ENCODE measurements around the gene ESR1.
"Not testable (repeated sequence)": the region's sequence is repeated elsewhere in the genome, so short reads cannot be mapped to it uniquely, and the experiment has no call there.

The ESR1 gene

DNA sequence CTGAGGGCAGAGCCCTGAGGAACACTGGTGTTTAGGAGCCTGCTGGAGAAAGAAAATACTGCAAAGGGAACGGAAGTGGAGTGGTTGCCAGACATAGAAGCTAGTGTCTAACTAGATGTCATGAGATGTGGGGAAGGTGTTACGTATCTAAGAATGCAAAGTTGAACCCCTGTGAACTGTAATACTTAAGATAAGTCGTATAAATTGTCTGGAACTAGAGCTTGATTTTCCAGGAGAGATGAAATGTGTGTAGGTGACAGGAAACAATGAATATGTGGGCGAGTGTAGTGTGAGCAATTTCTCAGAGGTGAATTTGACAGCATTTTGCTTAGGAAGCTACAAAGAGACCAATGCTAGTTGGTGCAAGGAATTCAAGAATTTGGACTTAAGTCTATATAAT, 27.9 kb downstream of the ESR1 start:
- no peaks in the 10 kb centered on the region for H3K4me1 ChIP-seq
- no peaks in the 10 kb centered on the region for H3K27me3 ChIP-seq (ENCODE audit: low read depth)
- no peaks in the 10 kb centered on the region for H3K36me3 ChIP-seq (replicated peaks)
- DNase-seq (ENCODE audit: low spot score in 2 of 2): no peak
- in situ Hi-C loops (cut with MboI; ENCODE audit: low sequenced_read_pairs): no loop called here
- H3K4me3 ChIP-seq: no peak overlapping the region
- H3K9me3 ChIP-seq: no peaks in the 10 kb centered on the region

DNA sequence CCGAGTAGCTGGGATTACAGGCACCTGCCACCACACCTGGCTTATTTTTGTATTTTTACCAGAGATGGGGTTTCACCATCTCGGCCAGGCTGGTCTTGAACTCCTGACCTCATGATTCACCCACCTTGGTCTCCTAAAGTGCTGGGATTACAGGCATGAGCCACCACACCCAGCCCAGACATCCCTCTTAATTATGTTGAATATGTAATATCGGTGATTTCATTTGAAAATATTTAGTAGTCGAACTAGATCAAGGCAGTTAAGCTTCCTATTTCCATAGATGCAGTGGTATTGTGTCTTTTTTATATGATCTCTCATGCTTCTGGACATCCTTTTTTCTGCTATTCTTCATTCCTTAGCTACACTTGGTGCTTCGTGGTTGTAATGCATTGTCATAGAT, 29.7 kb downstream of the ESR1 start:
- no peaks in the 10 kb centered on the region for H3K36me3 ChIP-seq (replicated peaks)
- no peaks in the 10 kb centered on the region for H3K9me3 ChIP-seq
- H3K4me3 ChIP-seq: no peak overlapping the region
- H3K27me3 ChIP-seq (ENCODE audit: low read depth): no peaks in the 10 kb centered on the region
- no peaks in the 10 kb centered on the region; the same call in 1 of the 2 replicates for H3K4me1 ChIP-seq
- in situ Hi-C loops (cut with MboI; ENCODE audit: low sequenced_read_pairs): no loop called here
- DNase-seq (ENCODE audit: low spot score in 2 of 2): no peak

DNA sequence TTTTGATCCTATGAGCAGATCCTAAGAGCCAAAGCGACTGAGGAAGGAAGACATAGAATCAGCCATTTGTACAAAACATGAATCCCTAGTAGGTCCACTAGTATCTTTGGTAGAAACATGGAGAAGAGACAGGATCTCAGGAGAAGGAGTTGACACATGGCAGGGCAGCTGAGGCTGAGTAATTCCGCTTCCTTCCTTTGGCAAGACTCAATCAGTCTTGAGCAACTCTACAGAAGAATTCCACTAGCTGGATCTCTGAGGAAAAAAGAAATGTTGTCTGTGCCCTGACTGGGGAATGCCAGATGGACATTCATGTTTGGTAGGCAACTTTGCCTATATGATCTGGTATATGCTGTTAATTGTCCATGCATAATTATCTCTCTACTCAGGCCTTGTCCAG, 35.3 kb downstream of the ESR1 start:
- H3K9me3 ChIP-seq: no peaks in the 10 kb centered on the region
- no peaks in the 10 kb centered on the region for H3K27me3 ChIP-seq (ENCODE audit: low read depth)
- H3K36me3 ChIP-seq (replicated peaks): no peaks in the 10 kb centered on the region
- DNase-seq (ENCODE audit: low spot score in 2 of 2): no peak
- in situ Hi-C loops (cut with MboI; ENCODE audit: low sequenced_read_pairs): no loop called here
- no peaks in the 10 kb centered on the region; the same call in 1 of the 2 replicates for H3K4me1 ChIP-seq
- no peak overlapping the region for H3K4me3 ChIP-seq

DNA sequence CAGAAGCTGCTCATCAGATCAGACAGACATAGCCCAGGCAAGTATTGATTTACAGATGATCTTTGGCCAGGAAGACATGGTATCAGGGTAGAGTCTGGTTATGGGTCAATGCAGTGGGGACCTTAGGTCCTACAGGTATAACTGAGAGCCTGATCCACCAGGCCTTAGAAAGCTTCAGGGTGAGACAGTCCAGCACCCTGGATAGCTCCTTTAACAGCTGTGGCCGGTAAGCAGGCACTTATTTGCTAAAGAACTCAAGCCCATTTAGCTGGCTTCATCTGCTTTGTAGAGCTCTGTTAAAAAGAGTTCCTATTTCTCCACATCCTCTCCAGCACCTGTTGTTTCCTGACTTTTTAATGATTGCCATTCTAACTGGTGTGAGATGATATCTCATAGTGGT, 39.6 kb downstream of the ESR1 start:
- Histone ChIP-seq H3K4me3 (no peak overlapping the region), H3K9me3 (no peaks in the 10 kb centered on the region), H3K36me3 (replicated peaks) (no peaks in the 10 kb centered on the region), H3K4me1 (no peaks in the 10 kb centered on the region; the same call in 1 of the 2 replicates), H3K27me3 (ENCODE audit: low read depth) (no peaks in the 10 kb centered on the region)
- in situ Hi-C loops (cut with MboI; ENCODE audit: low sequenced_read_pairs): no loop called here
- peak in 1 of 2 experiments; percentile 61 for DNase-seq (ENCODE audit: low spot score in 2 of 2)

DNA sequence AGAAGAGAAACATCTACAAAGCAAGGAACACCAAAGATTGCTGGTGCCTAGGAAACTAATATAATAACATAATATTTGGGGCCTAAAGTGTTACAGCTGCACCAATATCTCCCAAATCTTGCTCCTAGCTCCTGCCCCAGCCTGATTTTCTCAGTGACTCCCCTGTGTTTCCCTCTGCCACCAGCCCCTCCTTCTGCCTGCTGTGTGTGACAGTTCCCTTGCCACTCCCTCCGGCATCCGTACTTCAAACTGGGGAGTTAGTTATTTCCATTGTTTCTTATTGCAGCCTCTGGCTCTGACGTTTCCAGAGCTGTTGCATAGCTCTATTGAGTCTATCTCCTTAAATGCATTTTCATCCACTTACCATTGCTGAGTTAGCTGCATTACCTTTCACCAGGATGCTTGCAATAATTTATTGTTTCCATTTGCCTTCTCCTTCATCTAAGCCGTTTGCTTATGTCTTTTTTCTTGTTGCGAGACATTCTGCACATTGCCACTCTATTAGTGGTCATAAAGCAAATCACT, 43.1 kb downstream of the ESR1 start:
- H3K36me3 ChIP-seq (replicated peaks): no peaks in the 10 kb centered on the region
- no peaks in the 10 kb centered on the region; the same call in 1 of the 2 replicates for H3K27me3 ChIP-seq (ENCODE audit: low read depth)
- DNase-seq (ENCODE audit: low spot score in 2 of 2): no peak

DNA sequence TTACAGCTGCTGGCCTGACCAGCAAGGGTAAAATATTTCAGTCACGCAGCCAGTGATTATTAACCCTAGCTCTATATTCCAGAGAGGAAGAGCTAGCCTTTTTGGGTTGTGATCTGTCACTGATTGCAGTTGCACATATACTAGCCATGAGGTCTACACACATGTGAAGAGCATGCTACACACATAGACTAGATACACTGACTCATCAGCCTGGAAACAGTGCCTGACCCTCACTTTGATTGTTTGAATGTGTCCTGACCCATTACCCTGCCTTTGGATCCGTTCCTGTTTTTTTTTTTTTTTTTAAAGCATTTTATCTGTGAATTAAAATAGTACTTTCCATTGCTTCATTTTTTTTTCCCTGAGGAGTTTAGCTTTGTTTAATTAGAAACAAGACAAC, 50.8 kb downstream of the ESR1 start:
- no peaks in the 10 kb centered on the region for H3K4me1 ChIP-seq
- H3K4me3 ChIP-seq: no peak overlapping the region
- no peaks in the 10 kb centered on the region for H3K36me3 ChIP-seq (replicated peaks)
- DNase-seq (ENCODE audit: low spot score in 2 of 2): no peak
- H3K27me3 ChIP-seq (ENCODE audit: low read depth): no peaks in the 10 kb centered on the region; the same call in 1 of the 2 replicates
- in situ Hi-C loops (cut with MboI; ENCODE audit: low sequenced_read_pairs): no loop called here
- no peaks in the 10 kb centered on the region for H3K9me3 ChIP-seq

More for the DNA sequence above, 43.1 kb downstream of the ESR1 start:
- in situ Hi-C loops (cut with MboI; ENCODE audit: low sequenced_read_pairs): no loop called here
- Histone ChIP-seq H3K4me3 (no peak overlapping the region), H3K9me3 (no peaks in the 10 kb centered on the region), H3K4me1 (no peaks in the 10 kb centered on the region)

DNA sequence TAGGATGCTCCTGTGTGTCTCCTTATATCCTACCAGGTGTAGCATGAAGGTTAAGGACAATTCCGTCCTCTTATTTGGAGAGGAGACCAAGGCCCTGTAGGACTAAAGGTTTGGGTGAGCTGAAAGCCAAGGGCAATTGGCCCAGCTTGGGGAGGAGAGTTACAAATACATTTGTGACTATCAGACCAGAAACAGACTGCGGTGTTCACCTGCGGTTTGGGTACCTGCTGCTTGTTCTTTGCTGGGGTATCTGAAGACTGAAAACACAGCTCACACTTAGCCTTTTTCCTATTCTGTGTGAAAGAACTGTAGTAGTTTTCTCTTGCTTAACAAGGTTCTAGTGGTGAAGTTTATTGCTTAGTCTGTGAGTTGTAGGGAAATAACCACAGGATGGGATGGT, 55.0 kb downstream of the ESR1 start:
- DNase-seq (ENCODE audit: low spot score in 2 of 2): no peak

DNA sequence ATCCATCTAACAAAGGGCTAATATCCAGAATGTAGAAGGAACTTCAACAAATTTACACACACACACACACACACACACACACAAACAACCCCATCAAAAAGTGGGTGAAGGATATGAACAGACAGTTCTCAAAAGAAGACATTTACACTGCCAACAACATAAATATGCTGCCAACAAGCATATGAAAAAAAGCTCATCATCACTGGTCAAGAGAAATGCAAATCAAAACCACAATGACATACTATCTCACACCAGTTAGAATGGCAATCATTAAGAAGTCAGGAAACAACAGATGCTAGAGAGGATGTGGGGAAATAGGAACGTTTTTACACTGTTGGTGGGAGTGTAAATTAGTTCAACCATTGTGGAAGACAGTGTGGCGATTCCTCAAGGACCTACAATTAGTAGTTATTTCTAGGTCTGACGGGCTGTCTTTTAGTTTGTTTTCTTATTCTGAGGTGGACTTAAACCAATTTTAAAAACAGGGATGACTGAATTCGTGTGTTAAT, 59.9 kb downstream of the ESR1 start:
- H3K27me3 ChIP-seq (ENCODE audit: low read depth); DNase-seq (ENCODE audit: low spot score in 2 of 2); H3K4me1 ChIP-seq; in situ Hi-C loops (cut with MboI; ENCODE audit: low sequenced_read_pairs); H3K9me3 ChIP-seq; H3K36me3 ChIP-seq (replicated peaks); H3K4me3 ChIP-seq: not testable (repeated sequence)

More for the DNA sequence above, 55.0 kb downstream of the ESR1 start:
- Histone ChIP-seq H3K27me3 (ENCODE audit: low read depth) (no peaks in the 10 kb centered on the region), H3K9me3 (no peaks in the 10 kb centered on the region), H3K36me3 (replicated peaks) (no peaks in the 10 kb centered on the region), H3K4me1 (no peaks in the 10 kb centered on the region), H3K4me3 (no peak overlapping the region)
- in situ Hi-C loops (cut with MboI; ENCODE audit: low sequenced_read_pairs): no loop called here

DNA sequence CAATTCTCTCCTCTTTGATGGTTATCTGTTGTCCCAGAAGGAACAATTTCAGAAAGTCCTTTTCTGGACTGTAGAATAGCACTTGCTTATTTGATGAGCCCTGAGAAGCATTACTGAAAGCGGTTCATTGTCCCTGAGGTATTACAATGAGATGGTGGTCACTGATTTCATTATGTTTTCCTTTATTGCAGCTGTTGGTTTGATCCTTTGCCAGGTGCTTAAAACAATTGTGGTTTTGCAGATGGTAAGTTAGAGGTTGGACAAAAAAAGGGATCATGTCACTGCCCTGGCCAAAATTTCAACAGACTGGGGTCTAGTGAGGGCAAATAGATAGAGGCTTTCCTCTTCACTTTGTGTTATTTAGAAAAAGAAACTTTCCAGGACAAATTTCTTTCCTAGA, 61.9 kb downstream of the ESR1 start:
- Histone ChIP-seq H3K4me3 (no peak overlapping the region), H3K4me1 (no peaks in the 10 kb centered on the region), H3K27me3 (ENCODE audit: low read depth) (no peaks in the 10 kb centered on the region), H3K9me3 (no peaks in the 10 kb centered on the region), H3K36me3 (replicated peaks) (no peaks in the 10 kb centered on the region)
- no peak for DNase-seq (ENCODE audit: low spot score in 2 of 2)
- in situ Hi-C loops (cut with MboI; ENCODE audit: low sequenced_read_pairs): no loop called here

DNA sequence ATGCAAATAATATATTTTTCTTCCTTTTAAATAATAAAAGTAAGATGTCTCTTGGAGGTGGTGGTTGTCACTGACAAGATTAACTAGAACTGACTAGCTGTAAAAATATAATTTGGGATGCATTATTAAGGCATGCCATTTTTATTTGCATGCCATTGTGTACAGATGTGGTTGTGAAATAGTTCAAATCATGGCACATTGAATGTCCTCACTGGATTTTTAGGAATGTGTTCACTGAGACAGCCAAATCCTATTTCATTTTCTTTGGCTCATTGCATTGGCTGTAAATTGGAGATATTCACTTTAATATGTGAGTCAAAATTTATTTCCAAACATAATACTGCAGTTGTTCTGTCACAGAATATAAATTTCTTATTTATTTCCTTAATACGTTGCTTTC, 62.3 kb downstream of the ESR1 start:
- DNase-seq (ENCODE audit: low spot score in 2 of 2): no peak
- Histone ChIP-seq H3K9me3 (no peaks in the 10 kb centered on the region), H3K4me3 (no peak overlapping the region), H3K4me1 (no peaks in the 10 kb centered on the region), H3K36me3 (replicated peaks) (no peaks in the 10 kb centered on the region), H3K27me3 (ENCODE audit: low read depth) (no peaks in the 10 kb centered on the region)
- in situ Hi-C loops (cut with MboI; ENCODE audit: low sequenced_read_pairs): no loop called here

DNA sequence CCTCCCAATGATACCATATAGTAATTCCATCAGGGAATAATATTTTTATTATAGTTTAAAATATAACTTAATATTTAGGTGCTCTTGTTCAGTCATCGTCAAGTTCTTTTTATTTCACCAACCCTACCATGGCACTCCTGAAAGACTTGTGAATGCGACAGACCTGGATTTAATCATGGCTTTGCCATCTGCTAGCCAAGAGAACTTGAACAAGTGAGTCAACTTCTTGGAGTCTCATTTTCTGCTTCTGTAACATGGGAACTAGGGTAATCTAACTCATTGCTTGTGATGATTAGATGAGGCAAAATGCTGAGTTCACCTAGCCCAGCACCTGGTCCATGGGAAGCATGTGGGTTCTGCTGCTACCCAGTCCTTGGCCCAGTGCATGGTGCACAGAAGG, 62.9 kb downstream of the ESR1 start:
- no peak overlapping the region for H3K4me3 ChIP-seq
- no peaks in the 10 kb centered on the region for H3K36me3 ChIP-seq (replicated peaks)
- H3K4me1 ChIP-seq: no peaks in the 10 kb centered on the region
- no peak for DNase-seq (ENCODE audit: low spot score in 2 of 2)
- no peaks in the 10 kb centered on the region for H3K27me3 ChIP-seq (ENCODE audit: low read depth)
- in situ Hi-C loops (cut with MboI; ENCODE audit: low sequenced_read_pairs): no loop called here
- no peaks in the 10 kb centered on the region for H3K9me3 ChIP-seq

DNA sequence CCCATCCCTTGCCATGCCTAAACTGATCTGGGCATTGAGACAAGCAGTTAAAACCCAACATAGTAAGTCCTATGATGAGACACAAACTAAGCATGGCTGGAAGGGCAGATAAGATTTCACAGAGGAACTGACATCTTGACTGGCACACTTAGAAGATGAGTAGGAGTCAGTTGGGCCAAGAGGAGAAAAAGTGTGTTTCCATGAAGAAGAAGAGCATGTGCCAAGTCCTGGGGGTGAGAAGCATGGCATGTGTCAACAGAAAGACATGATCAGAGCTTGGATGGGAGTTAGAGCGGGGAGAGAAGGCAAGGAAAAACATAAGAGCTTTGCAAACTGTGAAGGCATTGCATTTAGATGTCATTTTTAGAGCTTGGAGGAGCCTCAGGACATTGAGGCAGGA, 68.0 kb downstream of the ESR1 start:
- no peaks in the 10 kb centered on the region for H3K9me3 ChIP-seq
- peaks cover 15% of the 10 kb centered on the region for H3K4me1 ChIP-seq
- H3K36me3 ChIP-seq (replicated peaks): no peaks in the 10 kb centered on the region
- no peaks in the 10 kb centered on the region for H3K27me3 ChIP-seq (ENCODE audit: low read depth)
- DNase-seq (ENCODE audit: low spot score in 2 of 2): no peak
- H3K4me3 ChIP-seq: no peak overlapping the region
- in situ Hi-C loops (cut with MboI; ENCODE audit: low sequenced_read_pairs): no loop called here

DNA sequence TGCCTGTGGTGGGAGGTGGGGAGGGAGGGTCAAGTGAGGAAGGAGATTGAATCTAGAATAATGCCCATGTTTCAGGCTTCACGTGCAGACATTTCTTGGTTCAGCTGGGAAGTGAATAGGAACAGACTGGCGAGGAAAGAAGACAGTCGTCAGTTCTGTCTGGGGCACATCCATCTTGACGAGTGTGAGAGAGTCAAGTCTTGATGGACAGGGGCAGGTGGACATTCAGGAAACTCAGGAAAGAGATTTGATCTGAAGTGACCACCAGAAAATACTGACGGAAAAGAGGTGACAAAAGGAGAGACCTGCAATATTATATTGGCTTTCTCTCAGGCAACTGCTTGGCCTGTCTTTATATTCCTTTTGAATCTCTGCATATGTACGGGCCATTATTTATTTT, 68.6 kb downstream of the ESR1 start:
- Histone ChIP-seq H3K27me3 (ENCODE audit: low read depth) (no peaks in the 10 kb centered on the region), H3K4me1 (peaks cover 19% of the 10 kb centered on the region), H3K36me3 (replicated peaks) (no peaks in the 10 kb centered on the region), H3K4me3 (no peak overlapping the region), H3K9me3 (no peaks in the 10 kb centered on the region)
- in situ Hi-C loops (cut with MboI; ENCODE audit: low sequenced_read_pairs): no loop called here
- no peak for DNase-seq (ENCODE audit: low spot score in 2 of 2)

DNA sequence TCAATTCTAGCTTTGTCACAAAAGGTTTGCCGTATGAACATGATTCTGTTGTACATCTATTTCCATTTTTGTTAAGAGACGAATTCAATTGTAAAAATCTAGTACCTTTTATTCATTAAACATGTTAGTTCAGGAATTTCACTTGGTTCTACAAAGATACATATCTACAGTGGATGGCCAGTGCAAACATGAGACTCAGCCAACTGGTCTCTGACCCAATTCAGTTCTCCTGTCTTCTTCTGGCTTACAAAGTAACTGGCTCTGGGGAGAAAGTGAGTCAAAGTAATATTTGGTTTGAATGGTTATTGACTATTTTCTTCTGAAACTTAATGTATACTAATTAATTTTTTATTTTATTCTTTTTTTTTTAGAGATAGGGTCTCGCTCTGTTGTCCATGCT, 70.0 kb downstream of the ESR1 start:
- peaks cover 27% of the 10 kb centered on the region for H3K4me1 ChIP-seq
- H3K4me3 ChIP-seq: no peak overlapping the region
- no peak for DNase-seq (ENCODE audit: low spot score in 2 of 2)
- in situ Hi-C loops (cut with MboI; ENCODE audit: low sequenced_read_pairs): no loop called here
- no peaks in the 10 kb centered on the region for H3K27me3 ChIP-seq (ENCODE audit: low read depth)
- H3K36me3 ChIP-seq (replicated peaks): no peaks in the 10 kb centered on the region
- H3K9me3 ChIP-seq: no peaks in the 10 kb centered on the region

DNA sequence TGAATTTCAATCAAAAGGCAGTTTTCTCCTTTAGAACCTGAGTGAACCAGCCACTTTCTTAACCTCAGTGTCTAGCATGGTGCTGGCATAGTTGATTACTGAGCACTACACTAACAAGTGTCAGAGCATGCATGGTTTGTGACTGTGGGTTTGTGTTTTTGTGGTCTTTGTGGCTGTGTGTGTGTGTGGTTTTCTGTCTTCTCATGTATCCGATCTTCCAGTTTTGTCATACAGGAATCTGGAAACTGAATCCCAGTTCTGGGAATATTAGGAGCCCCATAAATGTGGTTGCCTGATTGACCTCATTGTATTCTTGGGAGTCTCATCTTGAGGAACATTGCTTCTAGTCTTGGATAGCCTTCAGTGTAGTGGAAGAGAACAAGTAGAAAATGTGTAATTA, 73.7 kb downstream of the ESR1 start:
- in situ Hi-C loops (cut with MboI; ENCODE audit: low sequenced_read_pairs): no loop called here
- no peak overlapping the region for H3K4me3 ChIP-seq
- H3K9me3 ChIP-seq: no peaks in the 10 kb centered on the region
- peaks cover 28% of the 10 kb centered on the region for H3K4me1 ChIP-seq
- no peaks in the 10 kb centered on the region for H3K36me3 ChIP-seq (replicated peaks)
- no peak for DNase-seq (ENCODE audit: low spot score in 2 of 2)
- no peaks in the 10 kb centered on the region for H3K27me3 ChIP-seq (ENCODE audit: low read depth)

All from HAP-1 (cell line).